ENCODE results near the gene PPP2R5C. TPM values are rescaled to one million over a fixed set of nuclear protein-coding genes. Genes with fewer than 3 reads are reported as not detected.

PPP2R5C gene
- total and polyA plus RNA-seq, 2 of the 8 experiments (the other 6 are each of a cell fraction or from before 2014, with no cell fraction given): 49.6 to 95.9 TPM

GRCh38 chr14:101907619-101908018, 146.1 kb downstream of the PPP2R5C start (continued):
- TF ChIP-seq SUZ12 (IDR thresholded peaks at IDR 0.05; ENCODE audit: low read length) (no peak), ZNF274 (IDR thresholded peaks at IDR 0.05; ENCODE audit: borderline replicate concordance, extremely low read depth, low read length) (no peak), JUND (IDR thresholded peaks at IDR 0.05; ENCODE audit: low read length) (no peak)
